Pulmonary artery endothelial cell (primary cell): ENCODE measurements around the gene ZSWIM6. TPM values are rescaled to one million over a fixed set of nuclear protein-coding genes. Genes with fewer than 3 reads are reported as not detected.
"Not testable (repeated sequence)": the region's sequence is repeated elsewhere in the genome, so short reads cannot be mapped to it uniquely, and the experiment has no call there.

ENCODE experiments used
- DNase-seq: peaks from one replicate; pipeline ENCODE4 v3.0.0-alpha.2; 2011; ENCODE audit warnings: low read depth, low spot score
- total RNA-seq: library from RNA; depleted of rRNA; stranded (reverse); fragments of >200 nt; gene quantifications from 2 replicates; pipeline ENCODE4 v1.2.3, GENCODE V29; 2014

The ZSWIM6 gene
- total RNA-seq, 1 donor from 2014 or later = 25.5 TPM

DNA sequence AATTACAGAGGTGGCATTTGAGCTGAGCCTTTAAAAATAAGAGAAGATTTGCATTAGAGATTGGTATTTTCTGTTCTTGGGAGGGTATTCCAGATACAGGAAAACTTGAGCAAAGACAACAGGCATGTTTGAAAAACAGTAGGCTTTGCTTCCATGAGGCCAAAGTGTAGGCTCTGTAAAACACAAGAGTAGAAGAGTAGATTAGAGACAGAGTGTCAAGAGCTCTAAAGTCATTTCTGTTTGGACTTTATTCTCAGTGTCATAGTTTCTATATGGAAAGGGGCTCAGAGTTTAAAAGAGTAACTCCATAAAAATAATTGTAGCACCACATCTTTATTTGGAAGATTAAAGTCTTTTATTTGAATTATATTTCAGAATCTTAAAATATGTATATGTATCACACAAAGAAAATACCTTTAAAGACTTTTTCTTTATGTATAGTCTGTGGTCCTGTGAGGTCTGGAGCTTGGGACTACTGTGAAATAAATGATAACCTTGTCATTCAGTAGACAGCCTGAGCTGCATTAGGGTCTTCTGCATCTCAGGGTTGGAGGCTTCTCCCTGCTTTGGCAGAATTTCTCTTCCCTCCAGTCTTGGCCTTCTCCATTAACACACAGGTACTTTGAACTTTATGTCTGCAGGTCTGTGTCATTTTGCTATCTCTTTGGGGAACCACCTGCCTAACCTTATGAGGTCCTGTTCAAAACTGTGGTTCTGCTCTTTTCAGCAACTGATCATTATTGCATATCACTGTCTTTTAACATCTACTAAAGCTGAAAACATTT, 73.6 kb downstream of the ZSWIM6 start:
- DNase-seq = no peak

DNA sequence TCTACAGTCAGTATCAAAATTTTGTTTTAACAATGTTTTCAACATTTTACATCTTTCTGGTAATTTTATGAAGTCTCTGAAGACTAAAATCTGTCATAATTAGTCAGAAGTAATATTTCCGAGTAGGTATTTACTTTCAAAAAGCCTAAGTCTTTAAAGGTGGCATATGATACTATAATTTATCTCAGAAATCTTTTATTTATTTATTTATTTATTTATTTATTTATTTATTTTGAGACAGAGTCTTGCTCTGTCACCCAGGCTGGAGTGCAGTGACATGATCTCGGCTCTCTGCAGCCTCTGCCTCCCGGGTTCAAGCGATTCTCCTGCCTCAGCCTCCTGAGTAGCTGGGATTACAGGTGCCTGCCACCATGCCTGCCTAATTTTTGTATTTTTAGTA, 74.4 kb downstream of the ZSWIM6 start:
- DNase-seq = not testable (repeated sequence)

DNA sequence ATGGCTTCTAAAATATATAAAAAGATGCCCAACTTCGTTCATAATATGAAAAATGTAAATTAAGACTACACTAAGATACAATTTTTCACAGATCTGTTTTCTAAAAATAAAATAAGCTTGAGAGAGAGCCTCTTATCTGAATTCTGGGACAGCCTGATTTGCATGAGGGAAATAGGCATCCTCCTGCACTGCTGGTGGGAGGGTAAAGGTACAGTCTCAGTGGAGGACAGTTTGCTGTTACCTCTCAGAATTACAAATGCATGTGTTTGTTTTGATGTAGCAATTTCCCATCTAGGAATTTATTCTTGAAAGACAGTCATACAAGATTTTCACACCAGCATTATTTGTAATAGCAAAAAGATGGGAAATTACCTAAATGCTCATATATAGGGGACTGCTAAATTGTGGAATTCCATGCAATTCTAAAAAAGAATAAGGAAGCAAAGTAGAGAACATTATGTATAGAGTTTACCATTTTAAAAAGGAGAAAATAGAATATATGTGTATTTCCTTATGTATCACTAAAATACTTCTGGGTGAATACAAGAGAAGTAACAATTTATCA, 75.7 kb downstream of the ZSWIM6 start:
- no peak for DNase-seq

DNA sequence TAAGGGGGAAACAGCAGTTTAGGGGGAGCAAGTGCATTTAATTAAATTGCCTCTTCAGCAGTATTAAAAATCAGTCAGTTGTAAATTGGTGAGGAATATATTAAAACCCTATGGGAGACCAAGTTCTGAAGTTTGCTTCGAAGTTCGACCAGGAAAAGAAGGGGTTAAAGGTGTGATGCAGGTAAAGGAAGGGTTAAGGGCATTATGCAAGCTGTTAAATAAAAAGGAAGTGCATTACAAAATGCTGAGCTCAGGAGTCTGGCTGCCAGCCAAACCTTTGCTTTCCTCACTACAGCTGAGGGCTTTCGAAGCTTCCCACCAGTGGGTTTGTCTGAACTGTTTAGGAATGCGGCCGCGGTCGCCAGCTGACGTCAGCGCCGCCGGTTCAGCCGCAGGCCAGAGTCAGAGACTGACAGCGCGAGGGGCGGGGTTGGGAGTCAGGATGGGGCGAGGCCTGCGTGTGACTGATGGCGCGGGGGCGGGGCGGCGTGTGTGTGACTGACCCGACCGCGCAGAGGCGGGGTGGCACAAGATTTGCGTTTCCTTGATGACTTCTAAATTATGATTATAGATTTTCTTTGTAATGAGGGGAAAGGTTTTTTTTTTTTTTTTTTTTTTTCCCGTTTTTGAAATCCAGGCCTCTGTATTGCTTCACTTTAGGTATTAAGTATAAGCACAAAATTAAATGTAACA, 76.6 kb downstream of the ZSWIM6 start:
- peak; percentile 98 for DNase-seq

DNA sequence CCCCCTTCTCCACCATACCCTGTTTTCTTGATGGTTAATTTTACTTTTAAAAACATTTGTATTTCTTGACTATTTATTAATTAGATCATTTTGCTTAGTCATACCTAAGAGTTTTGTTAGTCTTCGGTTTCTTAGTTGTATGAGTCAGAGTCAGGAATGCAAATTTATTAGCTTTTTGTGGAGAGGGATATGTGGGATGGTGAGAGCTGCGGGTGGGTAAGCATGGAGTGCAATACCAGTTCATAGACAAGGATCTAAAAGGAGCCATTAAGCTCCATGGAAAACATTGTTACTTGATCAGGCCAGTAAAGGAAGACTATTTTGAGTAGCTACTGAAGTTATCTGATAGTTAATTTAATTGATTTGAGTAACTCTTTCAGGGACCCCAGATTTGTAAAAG, 77.5 kb downstream of the ZSWIM6 start:
- DNase-seq = peak; percentile 39

DNA sequence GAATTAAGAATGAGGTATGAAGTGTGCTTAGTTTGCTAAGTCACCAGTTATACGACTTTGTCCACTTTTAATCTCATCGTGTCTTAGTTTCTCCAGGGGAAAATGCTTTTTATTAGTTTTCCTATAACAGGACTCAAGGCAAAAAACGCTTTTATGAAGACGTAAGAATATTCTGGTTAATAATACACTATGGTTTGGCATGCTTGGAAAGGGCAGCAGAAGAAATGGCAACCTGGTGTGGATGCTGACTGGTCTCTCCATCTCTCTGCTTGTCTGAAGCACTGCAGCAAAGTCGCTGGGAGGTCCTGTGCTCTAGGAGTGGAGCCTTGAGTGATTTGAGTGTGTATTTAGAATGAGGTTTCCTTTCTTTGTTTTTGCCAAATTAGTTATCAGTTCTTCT, 78.8 kb downstream of the ZSWIM6 start:
- no peak for DNase-seq

DNA sequence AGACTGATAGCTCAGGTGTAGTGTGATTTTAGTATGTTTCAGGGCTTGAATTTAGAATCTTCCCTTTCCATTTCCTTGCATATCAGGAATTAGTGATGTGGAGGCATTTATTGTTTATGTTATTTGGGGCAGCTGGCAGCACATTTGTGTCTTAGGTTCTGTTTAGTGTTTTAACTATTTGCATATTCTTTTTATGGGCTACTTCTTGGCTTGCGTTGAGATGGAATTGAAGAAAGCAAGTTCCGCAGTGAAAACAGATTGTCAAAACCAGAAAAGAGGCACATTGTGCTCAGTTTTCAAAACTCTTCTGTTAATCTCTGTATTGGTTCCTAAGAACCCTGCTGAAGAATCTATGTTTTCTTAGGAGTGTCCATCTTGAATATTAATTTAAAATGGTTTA, 80.3 kb downstream of the ZSWIM6 start:
- DNase-seq = no peak

DNA sequence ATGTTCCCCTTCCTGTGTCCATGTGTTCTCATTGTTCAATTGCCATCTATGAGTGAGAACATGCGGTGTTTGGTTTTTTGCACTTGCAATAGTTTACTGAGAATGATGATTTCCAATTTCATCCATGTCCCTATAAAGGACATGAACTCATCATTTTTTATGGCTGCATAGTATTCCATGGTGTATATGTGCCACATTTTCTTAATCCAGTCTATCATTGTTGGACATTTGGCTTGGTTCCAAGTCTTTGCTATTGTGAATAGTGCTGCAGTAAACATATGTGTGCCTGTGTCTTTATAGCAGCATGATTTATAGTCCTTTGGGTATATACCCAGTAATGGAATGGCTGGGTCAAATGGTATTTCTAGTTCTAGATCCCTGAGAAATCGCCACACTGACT, 81.1 kb downstream of the ZSWIM6 start:
- DNase-seq = not testable (repeated sequence)

DNA sequence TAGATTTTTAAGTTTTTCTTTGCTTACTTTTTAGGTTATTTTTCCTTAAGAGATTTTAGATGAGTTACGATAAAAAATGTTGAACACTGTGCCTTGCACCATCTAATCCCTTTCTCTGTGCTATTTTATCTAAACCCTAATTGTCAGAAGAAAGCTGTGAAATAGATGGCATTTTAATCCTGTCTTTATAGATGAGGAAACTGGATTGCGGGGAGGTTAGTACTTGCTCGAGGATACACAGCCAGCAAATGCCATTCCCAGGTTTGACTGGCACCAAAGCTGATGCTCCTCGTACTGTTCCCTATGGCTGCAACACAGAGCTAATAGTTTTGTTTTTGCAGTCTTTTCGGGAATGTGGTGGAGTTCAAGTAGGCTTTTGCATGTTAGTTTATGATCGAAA, 82.7 kb downstream of the ZSWIM6 start:
- no peak for DNase-seq

DNA sequence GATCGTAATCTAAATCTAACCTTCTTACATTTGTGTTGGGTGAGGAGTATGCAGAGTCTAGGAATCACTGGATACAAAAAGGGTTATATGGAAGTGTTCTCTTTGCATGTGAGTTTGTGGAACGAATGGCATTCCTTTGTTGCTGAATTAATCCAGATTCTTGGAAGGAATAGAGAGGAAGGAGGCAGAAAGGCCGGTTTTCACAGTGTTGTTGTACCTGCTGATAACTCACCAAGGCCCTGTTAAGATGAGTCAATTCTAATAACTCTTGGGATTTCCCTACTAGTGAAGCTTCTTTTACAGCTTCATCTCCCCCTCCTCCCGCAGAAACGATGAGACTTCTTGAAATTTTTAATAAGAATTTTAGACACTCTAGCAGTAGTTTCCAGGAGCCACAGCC, 84.0 kb downstream of the ZSWIM6 start:
- no peak for DNase-seq

DNA sequence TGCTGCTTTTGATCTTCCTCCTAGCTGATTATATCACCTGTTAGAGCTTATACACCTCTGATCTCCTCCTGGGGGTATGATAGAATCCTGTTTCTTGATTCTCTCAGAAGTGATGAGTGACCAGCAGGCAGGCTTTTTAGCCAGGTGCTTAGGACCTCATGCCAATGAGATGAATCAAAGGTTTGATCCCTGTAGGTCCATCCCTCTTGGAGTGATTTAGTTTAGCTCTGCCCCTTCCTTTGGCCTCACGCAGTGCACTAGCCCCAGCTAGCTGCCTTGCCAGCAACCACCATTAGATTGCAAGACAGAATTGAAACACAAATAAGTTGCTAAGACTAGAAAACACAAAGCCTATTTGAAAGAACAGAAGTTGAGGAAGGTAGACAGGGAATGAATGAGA, 84.4 kb downstream of the ZSWIM6 start:
- no peak for DNase-seq

DNA sequence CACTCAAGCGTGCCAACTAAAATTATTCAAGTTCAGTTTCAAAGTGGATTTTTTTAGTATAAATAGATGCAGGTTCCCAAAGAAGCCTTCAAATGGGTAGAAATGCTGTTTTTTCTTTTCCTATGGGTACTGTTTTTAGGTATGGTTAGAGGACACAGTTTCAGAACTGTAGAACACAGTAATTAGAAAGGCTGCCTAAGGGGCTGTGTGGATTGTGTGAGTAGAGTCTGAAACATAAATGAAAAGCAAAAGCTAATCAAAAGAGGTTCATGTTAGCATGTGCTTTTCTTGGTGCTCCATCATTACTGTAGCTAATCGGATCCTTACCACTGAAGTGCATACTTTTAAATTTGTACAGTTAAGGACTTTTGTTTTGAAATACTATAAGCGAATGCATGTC, 85.3 kb downstream of the ZSWIM6 start:
- no peak for DNase-seq

DNA sequence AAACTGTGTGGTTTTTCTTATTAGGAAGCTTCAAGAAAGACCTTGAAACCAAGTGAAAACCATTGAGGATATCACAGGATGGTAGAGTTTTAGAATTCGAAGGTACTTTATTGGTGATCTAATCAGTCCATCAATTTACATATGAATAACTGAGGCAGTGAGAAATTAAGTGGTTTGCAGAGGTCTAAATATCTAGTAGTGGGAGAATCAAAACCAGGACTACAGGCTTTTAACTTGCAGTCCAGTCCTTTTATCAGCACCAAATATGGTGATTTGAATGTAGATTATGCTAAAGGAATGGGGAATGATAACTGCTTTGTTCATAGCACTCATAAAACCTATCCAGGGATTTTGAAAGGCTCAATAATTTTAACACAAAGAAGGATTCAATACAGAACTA, 85.8 kb downstream of the ZSWIM6 start:
- no peak for DNase-seq

DNA sequence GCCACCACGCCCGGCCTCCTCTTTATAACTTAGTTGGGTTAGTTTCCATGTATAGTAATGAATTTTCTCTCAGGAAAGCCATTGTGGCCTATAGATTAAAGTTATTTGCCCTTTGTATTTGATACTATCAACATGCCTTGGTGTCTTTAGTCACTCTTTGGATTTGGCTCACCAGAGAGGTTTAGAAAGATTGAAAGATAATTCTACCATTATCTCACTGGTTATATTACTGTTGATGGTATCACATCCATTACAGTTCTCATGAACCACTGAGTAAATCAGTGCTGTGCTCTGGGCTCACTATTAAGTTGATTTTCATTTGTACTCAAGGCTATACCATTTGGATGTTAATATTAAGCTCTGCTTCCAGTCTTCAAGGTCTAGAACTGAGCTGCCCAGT, 87.0 kb downstream of the ZSWIM6 start:
- DNase-seq = no peak

DNA sequence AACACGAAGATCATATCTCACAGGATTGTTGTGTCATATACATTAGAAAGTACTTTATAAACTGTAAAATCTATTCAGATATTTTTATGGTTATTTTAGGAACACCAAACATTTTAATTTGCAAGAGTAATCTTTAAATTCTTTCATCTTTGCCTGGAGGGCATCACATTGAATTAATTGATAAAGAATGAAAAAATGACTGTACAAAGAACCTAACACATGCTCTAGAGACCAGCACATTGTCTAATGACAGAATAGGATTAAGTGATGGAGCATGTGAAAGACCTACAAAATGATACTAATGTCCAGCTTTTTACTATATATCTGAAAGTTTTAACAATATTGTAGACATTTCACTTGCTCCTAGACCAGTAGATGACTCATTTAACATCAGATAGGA, 88.0 kb downstream of the ZSWIM6 start:
- DNase-seq = no peak

DNA sequence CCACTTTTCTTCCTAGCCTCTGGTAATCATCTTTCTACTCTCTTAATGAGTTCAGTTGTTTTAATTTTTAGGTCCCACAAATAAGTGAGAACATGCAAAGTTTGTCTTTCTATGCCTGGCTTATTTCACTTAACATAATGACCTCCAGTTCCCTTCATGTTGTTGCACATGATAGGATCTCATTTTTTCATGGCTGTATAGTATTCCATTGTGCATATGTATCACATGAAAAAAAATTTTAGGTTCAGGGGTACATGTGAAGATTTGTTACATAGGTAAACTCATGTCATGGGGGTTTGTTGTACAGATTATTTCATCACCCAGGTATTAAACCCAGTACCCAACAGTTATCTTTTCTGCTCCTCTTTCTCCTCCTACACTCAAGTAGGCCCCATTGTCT, 89.2 kb downstream of the ZSWIM6 start:
- not testable (repeated sequence) for DNase-seq

DNA sequence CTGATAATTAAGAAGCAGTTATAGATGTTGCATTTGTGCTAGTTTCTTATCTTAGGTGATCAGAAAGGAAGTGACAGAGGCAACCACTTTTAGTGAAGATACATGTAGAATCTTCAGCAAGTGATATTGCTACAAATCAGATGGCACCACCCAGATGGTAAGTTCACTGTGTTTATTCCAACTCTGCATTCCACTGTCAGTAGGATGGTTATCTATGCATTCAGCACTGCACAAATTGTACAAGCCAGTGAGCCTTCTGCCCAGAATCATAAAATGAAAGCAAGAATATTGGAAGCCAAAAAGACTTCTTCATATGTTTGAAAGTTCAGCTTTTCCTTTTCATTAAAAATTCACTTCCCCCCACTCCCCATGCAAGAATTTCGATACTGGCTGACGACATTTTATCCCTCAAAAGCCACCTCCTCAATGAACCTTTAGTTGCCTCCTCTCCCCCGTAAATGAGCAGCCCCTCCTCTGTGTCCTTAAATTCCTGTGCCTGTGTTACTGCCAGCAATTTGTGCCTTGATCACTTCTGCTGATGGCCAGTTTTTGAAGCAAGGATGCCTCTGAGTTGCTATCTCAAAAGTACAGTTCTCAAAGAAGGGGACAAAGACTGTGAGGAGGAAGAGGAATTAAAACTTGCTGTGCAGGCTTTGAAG, 91.6 kb downstream of the ZSWIM6 start:
- DNase-seq = no peak

DNA sequence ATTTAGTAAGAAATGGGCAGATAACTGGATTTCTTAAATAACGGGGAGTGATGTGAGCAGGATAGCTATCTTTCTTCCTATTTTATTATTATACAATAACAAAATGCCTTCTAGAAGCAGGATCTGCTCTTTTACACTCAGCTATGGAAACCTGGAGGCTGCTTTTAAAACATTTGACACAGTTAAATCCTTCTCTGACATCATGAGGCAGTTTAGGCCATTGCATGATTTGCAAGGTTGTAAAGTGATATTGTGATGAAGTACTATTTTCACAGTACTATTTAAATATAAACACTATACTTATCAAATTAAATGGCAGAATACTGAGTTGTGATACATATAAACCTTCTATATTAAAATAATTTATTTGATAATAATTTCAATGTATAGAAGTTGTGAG, 93.9 kb downstream of the ZSWIM6 start:
- no peak for DNase-seq

DNA sequence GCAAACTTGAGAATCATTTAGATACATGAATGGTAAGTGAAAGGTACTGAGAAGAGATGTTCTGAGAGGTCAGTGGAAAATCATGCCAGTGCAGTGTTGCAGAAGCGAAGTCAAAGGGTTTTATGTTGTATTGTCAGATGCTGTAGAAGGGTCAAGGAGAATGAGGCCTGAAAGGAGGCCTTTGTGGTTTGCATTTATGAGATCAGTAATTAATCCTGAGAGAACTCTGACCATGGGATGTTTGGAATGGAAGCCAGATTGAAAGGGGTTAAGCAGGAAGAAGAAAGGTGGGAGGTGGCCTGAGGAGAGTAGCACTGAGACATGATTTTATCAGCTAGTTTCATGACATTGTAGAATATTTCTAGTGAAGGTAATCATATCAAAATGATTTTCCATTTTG, 97.8 kb downstream of the ZSWIM6 start:
- no peak for DNase-seq

DNA sequence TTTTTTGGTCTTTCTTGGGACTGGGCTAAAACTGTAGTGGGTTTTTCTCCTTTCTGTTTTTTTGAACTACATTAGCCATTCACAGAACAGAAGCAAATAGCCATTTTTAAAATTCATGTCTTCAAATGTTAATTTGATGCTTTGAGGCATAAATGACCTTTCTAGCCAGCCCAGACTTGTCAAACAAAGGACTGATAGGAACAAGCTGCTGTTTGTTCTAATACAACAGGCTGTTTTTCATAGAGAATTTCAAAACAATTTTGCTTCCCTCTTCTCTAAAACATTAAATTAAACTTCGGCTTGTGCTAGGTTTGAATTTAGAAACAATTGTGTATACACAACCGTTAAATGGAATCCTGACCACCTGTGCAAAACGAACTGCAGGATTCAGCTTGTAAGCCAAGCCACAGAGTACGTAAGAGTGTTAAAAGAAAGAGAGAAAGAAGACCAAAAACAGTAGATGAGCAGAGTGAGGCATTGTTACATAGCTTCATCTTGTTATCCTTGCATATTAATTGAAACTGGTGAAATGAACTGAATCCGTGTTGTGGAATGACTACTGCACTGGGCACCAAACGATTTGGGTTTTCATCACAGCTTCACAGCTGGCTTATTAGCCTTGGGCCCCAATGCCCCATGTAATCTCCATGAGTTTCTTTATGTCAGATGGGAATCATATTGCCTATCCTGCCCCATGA, 100.0 kb downstream of the ZSWIM6 start:
- no peak for DNase-seq

DNA sequence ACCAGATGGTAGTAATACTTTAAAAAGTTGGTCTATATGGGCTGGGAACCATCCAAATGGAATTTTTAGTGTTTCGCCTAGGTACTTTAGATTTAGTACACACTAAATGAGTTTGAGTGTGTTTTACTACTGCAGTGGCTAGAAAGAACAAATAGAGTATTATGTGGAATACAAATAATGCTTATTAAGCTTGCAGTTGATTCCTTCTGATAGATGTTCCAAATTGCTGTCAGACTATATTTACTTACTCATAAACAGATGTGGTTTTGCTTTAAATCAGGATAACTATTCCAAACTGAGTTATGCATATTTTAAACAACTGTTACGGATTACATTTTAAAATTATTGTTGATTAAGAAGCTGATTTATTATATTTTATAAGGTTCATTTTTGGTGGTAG, 103.3 kb downstream of the ZSWIM6 start:
- DNase-seq = no peak
